KG1 (cell line): ENCODE data around the gene PPARGC1A.

Experiments
- DNase-seq: peaks from one replicate; lab custom pipeline; 2025; lab: John Stamatoyannopoulos, UW

Gene PPARGC1A

GRCh38 chr4:23881674-23882337 lies 8.0 kb downstream of the PPARGC1A start:
- DNase-seq = no peak

- DNase-seq = no peak
Measured at GRCh38 chr4:23881052-23881501, 8.8 kb downstream of the PPARGC1A start.

- DNase-seq = no peak
Measured at GRCh38 chr4:23878912-23879732, 10.7 kb downstream of the PPARGC1A start.

GRCh38 chr4:23878246-23878891 lies 11.5 kb downstream of the PPARGC1A start:
- DNase-seq = no peak

- DNase-seq = no peak
Measured at GRCh38 chr4:23877758-23878229, 12.1 kb downstream of the PPARGC1A start.

- DNase-seq = no peak
Measured at GRCh38 chr4:23876418-23877089, 13.3 kb downstream of the PPARGC1A start.

GRCh38 chr4:23875317-23875716 lies 14.5 kb downstream of the PPARGC1A start:
- DNase-seq = no peak

- DNase-seq = no peak
Measured at GRCh38 chr4:23874536-23874901, 15.3 kb downstream of the PPARGC1A start.

- DNase-seq = no peak
Measured at GRCh38 chr4:23873717-23874535, 15.9 kb downstream of the PPARGC1A start.

- DNase-seq = no peak
Measured at GRCh38 chr4:23871426-23871825, 18.4 kb downstream of the PPARGC1A start.

GRCh38 chr4:23866450-23867075 lies 23.3 kb downstream of the PPARGC1A start:
- no peak for DNase-seq

- no peak for DNase-seq
Measured at GRCh38 chr4:23861897-23862296, 27.9 kb downstream of the PPARGC1A start.

GRCh38 chr4:23860919-23861318 lies 28.9 kb downstream of the PPARGC1A start:
- DNase-seq = no peak

GRCh38 chr4:23857367-23857959 lies 32.4 kb downstream of the PPARGC1A start:
- DNase-seq = no peak

GRCh38 chr4:23856630-23857029 lies 33.2 kb downstream of the PPARGC1A start:
- DNase-seq = no peak

- DNase-seq = no peak
Measured at GRCh38 chr4:23855912-23856605, 33.8 kb downstream of the PPARGC1A start.

GRCh38 chr4:23853986-23854660 lies 35.7 kb downstream of the PPARGC1A start:
- DNase-seq = no peak

GRCh38 chr4:23851464-23851863 lies 38.4 kb downstream of the PPARGC1A start:
- DNase-seq = no peak

GRCh38 chr4:23847158-23847557 lies 42.7 kb downstream of the PPARGC1A start:
- DNase-seq = no peak
